Measurements from ENCODE around the gene SYT5.
"Not testable (repeated sequence)": the region's sequence is repeated elsewhere in the genome, so short reads cannot be mapped to it uniquely, and the experiment has no call there.

SYT5 gene

DNA sequence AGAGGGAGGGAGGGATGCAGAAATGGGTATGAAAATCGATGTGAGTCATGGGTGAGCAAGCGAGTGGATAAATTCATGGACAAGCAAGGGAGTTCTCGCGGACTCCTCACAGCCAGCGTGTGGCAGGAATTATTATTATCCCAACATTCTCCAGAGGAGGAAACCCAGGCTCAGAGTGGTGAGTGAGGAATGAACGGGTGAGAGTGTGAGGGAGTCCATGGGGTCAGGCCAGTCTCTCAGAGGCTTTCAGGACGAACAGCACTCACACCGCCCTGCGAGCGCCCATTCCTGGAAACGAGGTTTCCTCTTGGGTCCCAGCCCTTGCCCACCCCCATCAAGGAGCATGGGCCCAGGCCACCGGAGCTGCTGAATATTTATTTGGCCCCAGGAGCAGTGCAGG lies 7.3 kb downstream of the SYT5 start:
- DNase-seq (ENCODE audit: extremely low spot score, insufficient read length, low read depth) (no peak), FAIRE-seq (no peak)

DNA sequence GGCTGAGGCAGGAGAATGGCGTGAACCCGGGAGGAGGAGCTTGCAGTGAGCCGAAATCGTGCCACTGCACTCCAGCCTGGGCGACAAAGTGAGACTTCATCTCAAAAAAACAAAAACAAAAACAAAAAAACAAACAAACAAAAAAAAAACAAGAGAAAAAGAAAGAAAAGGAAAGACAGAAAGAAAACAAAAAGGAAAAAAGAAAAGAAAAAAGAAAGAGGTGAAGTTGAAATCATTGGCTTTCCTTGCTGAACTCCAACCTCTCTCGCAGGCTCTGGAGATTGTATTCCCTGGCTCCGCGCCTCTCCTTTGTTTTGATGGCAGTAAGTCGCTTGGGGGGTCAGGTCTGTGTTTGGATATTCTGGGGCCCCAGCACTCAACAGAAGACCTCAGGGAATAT lies 7.8 kb downstream of the SYT5 start:
- DNase-seq (ENCODE audit: extremely low spot score, insufficient read length, low read depth); FAIRE-seq: not testable (repeated sequence)

DNA sequence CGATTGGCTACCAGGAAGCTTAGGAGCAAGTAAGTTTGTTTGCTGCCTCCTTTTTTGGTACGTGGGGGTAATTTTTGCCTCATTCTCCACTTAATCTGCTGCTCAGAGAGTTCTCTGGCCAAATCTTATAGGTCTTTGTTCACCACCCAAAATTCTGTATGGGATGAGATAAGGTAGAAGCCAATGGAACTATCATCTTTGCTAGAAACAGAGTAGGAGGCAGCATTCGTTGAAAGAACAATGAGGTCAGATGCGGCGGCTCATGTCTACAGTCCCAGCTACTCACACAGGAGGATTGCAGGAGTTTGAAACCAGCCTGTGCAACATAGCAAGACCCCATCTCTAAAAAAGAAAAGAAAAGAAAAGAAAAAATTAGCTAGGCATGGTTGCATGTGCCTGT lies 8.6 kb downstream of the SYT5 start:
- DNase-seq (ENCODE audit: extremely low spot score, insufficient read length, low read depth) (no peak), FAIRE-seq (no peak)

DNA sequence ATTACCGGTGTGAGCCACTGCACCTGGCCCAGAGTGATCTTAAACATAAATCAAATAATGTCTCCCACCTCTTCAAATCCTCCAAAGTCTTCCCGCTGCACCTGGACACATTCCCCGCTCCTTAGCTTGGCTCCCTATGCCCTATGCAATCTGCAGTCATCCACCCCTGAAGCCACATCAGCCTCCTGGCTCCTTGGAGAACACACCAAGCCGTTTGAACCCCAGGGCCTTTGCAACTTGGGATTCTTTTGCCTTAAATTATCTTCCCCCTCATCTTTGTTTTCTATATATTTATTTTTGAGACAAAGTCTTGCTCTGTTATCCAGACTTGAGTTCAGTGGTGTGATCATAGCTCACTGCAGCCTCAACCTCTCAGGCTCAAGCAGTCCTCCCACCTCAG lies 11.0 kb downstream of the SYT5 start:
- FAIRE-seq: no peak
- no peak for DNase-seq (ENCODE audit: extremely low spot score, insufficient read length, low read depth)

DNA sequence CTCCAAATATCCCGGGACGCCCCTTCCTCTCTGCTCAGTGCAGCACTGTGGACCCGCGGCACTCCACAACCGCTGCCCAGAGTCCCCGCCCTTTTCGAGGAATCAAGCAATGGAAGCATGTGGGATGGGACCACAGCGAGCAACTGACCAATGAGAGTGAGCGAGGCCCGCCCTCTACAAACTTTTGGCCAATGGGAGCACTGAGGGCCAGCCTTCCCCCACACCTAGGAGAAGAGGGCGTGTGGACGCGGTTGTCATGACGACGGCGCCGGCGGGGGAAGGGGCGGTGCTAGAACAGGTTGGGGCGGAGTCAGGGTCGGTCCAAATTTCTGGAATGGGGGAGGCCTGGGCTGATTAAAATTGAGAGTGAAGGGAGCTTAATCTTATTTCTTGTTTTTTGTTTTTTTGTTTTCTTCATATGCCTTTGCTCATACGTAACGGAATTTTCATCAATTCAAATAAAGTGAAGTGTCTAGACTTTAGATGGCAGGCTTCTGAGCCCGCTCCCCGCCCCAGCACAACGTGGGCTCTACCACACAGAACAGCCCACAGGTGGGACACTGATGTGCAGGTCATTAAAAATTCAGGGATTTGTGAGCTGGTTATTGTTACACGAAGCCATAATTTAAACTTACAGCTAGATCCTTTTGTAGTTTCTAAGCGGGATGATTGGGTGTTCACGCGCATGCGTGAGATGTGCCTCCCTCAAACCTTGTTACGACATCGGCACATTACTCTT lies 13.4 kb downstream of the SYT5 start, which contains the start of gene DNAAF3:
TSS of gene DNAAF3 (minus strand) at position 84 of the 739 bp plus-strand sequence. CDS start 200 bp downstream, outside the sequence.
- peak; percentile 94 for FAIRE-seq

DNA sequence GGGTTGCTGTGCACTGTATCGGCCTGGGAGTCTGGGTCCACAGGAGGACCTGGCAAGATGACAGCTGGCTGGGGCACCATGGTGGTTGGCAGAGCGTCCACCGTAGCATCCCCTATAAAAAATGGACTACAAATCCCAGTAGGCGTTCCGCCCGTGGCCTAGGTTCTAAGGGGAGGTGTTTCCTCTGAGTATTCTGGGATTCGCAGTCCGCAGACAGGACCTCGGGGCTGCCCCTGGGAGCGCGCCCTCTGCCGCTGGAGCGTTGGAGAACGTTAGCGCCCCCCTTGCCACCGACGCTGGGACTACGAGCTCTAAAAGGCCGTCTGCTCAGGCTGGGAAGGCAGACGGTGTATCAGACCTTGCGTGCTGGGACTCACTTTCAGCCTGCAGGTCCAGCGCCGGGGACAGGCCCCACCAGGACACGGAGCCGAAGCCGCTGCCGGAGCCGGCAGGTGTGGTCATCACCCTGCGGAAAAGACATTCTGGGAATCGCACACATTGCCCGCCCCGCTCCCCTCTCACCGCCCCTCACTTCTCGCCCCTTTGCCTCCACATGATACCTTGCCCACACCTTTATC lies 14.0 kb downstream of the SYT5 start:
- FAIRE-seq (no peak), DNase-seq (ENCODE audit: extremely low spot score, insufficient read length, low read depth) (no peak)

More for the DNA sequence above, 13.4 kb downstream of the SYT5 start, which contains the start of gene DNAAF3:
- peak; percentile 91 for DNase-seq (ENCODE audit: extremely low spot score, insufficient read length, low read depth)

DNA sequence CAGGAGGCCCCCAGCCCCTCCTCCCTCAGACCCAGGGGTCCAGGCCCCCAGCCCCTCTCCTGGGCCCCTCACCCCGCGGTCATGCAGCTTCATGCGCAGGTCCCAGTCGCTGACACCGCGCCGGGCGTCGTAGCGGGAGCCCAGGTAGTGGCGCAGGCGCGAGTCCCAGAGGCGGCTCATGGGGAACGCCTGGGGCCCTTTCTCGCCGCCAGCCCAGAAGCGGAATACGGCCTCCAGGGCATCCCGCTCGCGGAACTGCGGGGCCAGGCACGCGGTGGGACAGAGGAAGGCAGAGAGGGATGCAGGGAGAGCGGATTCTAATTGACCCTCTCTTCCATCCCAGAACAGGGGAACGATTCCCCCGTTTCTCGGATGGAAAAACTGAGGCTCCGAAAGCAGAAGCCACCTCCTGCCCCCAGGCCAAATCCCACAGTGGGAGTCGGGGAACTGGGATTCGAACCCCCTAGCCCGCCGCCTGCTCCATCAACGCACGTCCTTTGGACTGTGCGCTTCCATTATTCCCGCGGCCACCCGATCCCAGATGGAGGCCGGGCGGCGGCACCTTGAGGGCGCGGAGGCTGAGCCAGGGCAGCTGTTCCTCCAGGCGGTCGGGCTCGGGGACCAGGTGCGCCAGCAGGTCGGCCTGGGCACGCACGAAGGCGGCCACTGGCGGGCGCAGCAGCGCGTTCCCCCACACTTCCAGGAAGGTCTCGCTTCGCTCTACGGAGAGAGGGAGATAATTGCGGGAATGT lies 18.3 kb downstream of the SYT5 start:
- FAIRE-seq (no peak), DNase-seq (ENCODE audit: extremely low spot score, insufficient read length, low read depth) (no peak)

DNA sequence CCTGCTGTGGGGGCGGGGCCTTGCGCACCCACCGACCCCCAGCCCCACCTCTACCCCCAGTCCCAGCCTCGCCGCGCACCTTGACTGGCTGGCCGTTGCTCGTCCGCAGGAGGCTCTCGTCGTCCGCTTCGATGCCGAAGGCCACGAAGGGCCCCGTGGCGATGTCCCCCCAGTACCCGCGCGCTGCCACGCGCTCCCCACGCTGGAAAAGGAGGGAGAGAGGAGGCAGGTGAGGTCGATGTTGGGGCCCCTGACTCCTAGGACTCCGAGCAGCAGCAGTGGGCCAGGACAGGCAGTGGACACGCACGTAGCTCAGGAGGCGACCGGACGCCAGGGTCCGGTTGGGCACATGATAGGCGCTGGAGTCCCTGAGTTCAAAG lies 19.1 kb downstream of the SYT5 start:
- DNase-seq (ENCODE audit: extremely low spot score, insufficient read length, low read depth) (no peak), FAIRE-seq (no peak)

DNA sequence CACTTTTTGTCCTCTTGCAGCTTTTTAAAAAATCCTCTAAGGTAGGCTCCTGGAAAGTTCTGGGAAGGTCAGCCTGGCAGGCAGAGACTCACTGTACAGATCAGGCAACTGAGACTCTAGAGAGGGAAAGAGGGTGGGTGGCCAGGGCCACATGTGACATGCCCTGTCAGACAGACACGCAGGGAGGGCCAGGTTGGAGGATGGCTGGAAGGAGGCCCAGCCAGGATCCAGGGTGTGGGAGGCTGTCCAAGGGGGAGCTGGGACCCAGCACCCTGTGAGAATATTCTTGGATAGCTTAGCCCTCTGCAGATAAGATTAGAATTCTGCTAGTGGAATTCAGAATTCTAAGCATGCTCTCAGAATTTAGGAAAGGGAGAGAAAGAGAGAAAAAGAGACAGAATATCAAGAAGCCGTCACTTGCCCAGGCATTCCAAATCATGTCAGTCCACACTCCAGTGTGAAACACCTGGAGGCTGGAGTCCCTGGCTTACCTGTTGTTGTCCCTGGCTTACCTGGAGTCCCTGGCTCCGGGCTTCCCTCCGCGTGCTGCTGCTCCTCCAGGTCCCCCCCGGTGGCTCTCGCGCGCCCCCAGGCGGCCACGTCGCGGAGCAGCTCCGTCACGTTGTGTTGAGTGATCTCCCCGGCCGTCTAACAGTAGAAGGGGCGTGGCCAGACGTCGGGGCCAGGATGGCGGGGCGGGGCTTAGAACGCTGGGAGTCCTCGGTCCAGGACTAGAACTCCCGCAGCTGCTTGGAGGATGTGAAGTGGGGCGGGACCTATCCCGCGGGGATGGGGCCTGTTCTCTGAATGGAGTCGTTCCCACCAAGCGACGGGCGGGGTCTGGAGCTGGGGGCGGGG lies 19.7 kb downstream of the SYT5 start:
- peak; percentile 95 for DNase-seq (ENCODE audit: extremely low spot score, insufficient read length, low read depth)
- peak; percentile 73 for FAIRE-seq

DNA sequence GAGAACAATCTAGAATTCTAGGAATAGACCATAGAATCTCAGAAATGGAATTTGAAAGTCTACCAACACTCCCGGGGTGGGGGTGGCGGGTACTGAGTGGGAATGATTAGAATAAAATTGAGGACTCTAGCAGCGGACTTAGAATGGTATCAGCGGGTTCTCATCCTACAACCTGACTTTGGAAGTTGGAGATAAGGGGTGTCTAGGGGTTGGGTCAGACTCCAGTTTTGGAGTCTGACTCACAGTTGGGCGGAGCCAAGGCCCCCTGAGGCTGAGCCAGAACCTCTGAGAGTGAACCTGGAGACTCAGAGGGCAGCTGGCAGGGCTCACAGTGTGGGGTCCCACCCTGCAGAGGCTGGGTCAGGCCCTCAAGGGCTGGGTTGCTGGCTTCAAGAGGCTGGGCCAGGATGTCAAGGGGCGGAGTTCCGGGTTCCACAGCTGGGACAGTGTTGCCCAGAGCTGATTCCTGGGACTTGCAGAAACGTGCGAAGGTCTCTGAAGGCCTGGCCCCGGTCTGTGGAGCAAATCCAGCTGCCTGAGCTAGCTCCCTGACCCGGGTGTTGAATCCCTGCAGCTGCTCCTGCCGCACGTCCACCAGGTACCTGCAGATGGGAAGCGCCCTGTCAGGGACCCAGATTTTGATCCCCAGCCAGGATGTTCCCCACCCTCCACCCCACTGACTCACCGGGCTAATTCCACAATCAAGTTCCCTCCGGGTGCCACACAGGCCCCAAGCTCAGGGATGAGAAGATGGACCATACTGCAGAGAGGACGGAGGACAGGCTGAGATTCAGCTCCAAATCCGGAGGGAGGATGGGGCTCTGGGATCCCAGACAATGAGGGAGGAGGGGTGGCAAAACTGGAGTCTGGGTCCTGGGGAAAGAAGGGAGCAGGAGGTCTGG lies 21.0 kb downstream of the SYT5 start:
- DNase-seq (ENCODE audit: extremely low spot score, insufficient read length, low read depth) (no peak), FAIRE-seq (no peak)

DNA sequence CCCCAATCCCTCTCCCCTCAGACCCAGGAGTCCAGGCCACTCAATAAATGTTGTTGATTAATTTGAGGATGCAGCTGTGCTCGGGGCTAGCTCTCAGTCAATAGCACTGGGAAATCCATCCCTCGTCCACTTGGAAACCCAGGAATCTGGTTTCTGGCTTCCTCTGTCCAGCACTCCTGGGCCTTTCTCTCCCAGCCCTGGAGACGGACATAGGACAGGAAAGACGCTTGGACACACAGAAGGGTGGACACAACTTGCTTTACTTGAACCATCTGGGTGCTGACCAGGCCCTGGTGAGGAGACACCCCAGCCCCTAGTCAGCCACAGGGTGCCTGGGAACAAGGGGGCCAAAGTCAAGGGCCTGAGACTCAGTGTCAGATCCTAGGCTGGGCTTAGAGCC lies 21.7 kb downstream of the SYT5 start:
- DNase-seq (ENCODE audit: extremely low spot score, insufficient read length, low read depth) (no peak), FAIRE-seq (no peak)

DNA sequence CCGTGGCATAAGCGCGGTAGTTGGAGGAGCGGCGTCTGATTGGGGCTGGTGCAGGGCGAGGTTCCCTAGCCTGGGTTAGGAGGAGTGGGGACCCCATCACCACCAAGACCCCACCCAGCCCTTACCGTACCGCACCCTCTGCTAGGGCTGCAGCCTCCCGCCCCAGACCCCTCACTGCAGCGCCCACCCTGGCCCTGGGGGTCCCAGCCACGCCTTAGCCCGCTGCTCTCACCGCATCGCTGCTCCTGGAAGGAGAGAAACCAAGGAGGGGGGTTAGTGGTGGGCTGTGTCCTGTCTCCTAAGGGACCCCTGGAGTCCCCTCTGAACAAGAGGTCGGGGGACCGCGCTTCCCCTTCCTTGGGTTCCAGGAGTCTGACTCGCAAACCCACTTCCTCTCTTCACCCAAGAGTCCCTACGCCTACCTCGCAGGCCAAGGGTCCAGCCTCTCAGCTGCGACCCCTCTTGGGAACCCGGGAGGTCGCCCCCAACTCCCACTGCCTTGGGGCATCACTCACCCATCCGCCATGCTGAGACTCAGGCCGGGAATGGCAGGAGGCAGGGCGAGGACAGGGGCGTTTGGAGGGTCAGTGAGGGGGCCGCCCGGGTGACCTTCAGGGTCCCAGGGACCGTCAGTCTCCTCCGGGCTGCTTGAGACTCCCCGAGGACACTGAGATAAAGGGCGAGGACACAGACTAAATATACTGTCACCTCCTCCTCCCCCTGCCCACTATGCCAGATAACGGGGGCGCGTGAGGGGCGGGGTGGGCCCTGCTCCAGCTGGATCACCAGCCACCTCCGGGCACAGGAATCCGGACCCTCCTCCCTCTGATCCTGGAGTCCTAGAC lies 22.8 kb downstream of the SYT5 start, which contains the start of gene TNNI3:
TSS of gene TNNI3 (minus strand) at position 669 of the 845 bp plus-strand sequence. CDS start at position 526, 143 bp downstream.
- FAIRE-seq (no peak), DNase-seq (ENCODE audit: extremely low spot score, insufficient read length, low read depth) (no peak)

DNA sequence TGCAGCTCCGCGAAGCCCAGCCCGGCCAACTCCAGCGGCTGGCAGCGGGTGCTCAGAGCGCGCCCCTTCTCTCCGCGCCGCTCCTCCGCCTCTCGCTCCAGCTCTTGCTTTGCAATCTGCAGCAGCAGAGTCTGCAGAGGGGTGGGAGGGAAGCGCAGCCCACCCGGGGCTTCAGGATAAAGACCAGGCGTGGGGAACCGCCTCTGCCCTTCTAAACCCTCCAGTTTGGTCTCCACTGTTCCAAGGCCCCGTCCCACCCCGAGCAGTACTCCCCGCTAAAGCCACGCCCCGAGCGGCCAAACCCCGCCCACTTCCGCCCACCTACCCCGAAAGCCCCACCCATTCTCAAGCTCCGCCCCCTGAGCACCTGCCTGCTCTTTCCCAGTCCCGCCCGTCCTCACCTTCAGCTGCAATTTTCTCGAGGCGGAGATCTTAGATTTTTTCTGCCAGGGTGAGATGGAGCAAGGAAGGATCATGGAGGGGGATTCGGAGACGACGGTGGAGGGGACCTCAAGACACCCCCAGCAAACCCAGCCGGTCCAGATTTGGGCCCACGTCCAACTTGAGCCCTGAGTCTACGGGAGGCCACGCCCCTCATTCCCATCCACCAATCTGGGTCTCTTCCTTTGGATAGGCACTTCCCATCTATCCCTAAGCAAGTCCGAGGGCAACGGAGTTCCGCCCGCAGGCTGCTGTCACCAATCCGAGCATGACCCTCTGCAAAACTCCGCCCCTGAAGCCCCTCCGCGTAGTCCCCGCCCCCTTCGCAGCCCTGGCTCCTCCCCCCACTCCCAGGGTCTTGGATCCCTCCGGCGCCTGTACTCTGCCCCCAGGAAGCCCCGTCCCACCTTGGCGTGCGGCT lies 23.7 kb downstream of the SYT5 start:
- no peak for DNase-seq (ENCODE audit: extremely low spot score, insufficient read length, low read depth)
- no peak for FAIRE-seq

DNA sequence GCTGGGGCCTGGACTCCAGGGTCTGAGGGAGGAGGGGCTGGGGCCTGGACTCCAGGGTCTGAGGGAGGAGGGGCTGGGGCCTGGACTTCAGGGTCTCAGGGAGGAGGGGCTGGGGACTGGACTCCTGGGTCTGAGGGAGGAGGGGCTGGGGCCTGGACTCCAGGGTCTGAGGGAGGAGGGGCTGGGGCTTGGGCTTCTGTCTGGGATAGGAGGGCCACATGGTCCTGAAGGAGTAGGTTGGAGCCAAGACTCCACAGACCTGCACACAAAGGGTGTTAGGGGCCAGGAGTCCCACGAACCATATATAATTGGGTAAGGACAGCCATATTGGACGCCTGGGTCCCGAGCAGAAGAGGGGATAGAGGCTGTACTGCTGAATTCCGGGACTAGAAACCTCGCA lies 24.3 kb downstream of the SYT5 start:
- not testable (repeated sequence) for DNase-seq (ENCODE audit: extremely low spot score, insufficient read length, low read depth); FAIRE-seq

DNA sequence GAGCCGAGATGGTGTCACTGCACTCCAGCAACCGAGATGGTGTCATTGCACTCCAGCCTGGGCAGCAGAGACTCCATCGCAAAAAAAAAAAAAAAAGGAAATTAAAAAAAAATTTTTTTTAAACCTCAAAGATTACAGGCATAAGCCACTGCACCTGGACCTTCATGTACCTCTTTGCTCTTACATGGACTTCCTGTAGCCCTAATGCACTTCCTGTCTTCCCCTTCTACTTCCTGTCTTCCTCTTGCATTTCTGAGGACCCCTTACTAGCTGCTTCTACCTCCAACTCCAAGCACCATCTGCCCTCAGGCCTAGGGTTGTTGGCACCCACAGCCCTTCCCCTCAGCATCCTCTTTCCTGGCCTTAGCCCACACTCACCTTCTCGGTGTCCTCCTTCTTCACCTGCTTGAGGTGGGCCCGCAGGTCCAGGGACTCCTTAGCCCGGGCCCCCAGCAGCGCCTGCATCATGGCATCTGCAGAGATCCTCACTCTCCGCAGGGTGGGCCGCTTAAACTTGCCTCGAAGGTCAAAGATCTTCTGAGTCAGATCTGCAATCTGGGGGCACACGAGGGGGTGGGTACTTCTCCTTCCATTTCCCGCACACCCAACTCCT lies 26.3 kb downstream of the SYT5 start:
- FAIRE-seq (no peak), DNase-seq (ENCODE audit: extremely low spot score, insufficient read length, low read depth) (no peak)

DNA sequence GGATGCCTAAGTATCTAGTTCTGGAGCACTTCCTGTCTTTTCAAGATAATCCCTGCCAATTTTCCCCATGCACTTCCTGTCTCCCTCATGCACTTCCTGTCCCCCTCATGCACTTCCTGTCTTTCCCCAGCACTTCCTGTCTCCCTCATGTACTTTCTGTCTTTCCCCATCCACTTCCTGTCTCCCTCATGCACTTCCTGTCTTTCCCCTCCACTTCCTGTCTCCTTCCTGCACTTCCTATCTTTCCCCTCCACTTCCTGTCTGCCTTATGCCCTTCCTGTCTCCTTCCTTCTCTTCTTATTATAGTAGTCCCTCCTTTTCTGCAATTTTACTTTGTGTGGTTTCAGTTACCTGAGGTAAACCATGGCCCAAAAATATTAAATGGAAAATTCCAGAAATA lies 28.1 kb downstream of the SYT5 start:
- DNase-seq (ENCODE audit: extremely low spot score, insufficient read length, low read depth) (no peak), FAIRE-seq (no peak)
